Fibroblast of mammary gland (primary cell): ENCODE measurements around the gene KCNIP4.

ENCODE experiments used
- DNase-seq: peaks from one replicate; pipeline ENCODE4 v3.0.0-alpha.2; 2010; ENCODE audit warnings: low read depth
- H3K4me3 ChIP-seq: 2 replicates; pipeline ENCODE4 v1.5.1; 2011; ENCODE audit warnings: low read depth, mild to moderate bottlenecking, low read length, moderate library complexity; ENCODE audit not compliant: control insufficient read depth
- CTCF ChIP-seq: conservative IDR thresholded peaks from 2 replicates; pipeline ENCODE4 v1.5.1; 2011; ENCODE audit warnings: low read depth, low read length, inconsistent platforms; ENCODE audit not compliant: control insufficient read depth, insufficient read depth

Gene KCNIP4

GRCh38 chr4:20723019-20723418, 1225.6 kb downstream of the KCNIP4 start:
- peak; percentile 19 for DNase-seq
- no peak for TF ChIP-seq CTCF
- H3K4me3 ChIP-seq, result no peak overlapping the region

- no peak for TF ChIP-seq CTCF
- no peak for DNase-seq
- H3K4me3 ChIP-seq, result no peak overlapping the region
These were observed 1237.2 kb downstream of the KCNIP4 start for GRCh38 chr4:20711335-20711734.

- DNase-seq, result peak; percentile 94
- no peak for TF ChIP-seq CTCF
- H3K4me3 ChIP-seq, result peak within 1 kb of the TSS; percentile 92
These were observed 1248.4 kb downstream of the KCNIP4 start, which contains the start of gene PACRGL for GRCh38 chr4:20700007-20700761. Gene PACRGL, plus strand, starts transcription at chr4:20700458. Its CDS starts 4,024 bp downstream, at chr4:20704482.

- H3K4me3 ChIP-seq, result no peak overlapping the region
- no peak for TF ChIP-seq CTCF
- DNase-seq, result no peak
These were observed 1249.8 kb downstream of the KCNIP4 start for GRCh38 chr4:20698820-20699219.

- no peak for TF ChIP-seq CTCF
- peak; percentile 36 for DNase-seq
- no peak overlapping the region for H3K4me3 ChIP-seq
These were observed 1250.2 kb downstream of the KCNIP4 start for GRCh38 chr4:20698382-20698781.

GRCh38 chr4:20696815-20697214, 1251.8 kb downstream of the KCNIP4 start:
- no peak overlapping the region for H3K4me3 ChIP-seq
- no peak for DNase-seq
- TF ChIP-seq CTCF, result no peak
